GM19238 (cell line): ENCODE measurements around the gene IRF5.

ENCODE experiments used
- DNase-seq: peaks from one replicate; pipeline ENCODE4 v3.0.0; 2011; ENCODE audit warnings: low spot score; ENCODE audit not compliant: insufficient read length

IRF5 gene, protein sequence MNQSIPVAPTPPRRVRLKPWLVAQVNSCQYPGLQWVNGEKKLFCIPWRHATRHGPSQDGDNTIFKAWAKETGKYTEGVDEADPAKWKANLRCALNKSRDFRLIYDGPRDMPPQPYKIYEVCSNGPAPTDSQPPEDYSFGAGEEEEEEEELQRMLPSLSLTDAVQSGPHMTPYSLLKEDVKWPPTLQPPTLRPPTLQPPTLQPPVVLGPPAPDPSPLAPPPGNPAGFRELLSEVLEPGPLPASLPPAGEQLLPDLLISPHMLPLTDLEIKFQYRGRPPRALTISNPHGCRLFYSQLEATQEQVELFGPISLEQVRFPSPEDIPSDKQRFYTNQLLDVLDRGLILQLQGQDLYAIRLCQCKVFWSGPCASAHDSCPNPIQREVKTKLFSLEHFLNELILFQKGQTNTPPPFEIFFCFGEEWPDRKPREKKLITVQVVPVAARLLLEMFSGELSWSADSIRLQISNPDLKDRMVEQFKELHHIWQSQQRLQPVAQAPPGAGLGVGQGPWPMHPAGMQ

GRCh38 chr7:128937647-128938543, at the start of gene IRF5:
Gene IRF5, plus strand, starts transcription at chr7:128937927. Its CDS starts 4,155 bp downstream, at chr7:128942082.
- DNase-seq: no peak

DNA sequence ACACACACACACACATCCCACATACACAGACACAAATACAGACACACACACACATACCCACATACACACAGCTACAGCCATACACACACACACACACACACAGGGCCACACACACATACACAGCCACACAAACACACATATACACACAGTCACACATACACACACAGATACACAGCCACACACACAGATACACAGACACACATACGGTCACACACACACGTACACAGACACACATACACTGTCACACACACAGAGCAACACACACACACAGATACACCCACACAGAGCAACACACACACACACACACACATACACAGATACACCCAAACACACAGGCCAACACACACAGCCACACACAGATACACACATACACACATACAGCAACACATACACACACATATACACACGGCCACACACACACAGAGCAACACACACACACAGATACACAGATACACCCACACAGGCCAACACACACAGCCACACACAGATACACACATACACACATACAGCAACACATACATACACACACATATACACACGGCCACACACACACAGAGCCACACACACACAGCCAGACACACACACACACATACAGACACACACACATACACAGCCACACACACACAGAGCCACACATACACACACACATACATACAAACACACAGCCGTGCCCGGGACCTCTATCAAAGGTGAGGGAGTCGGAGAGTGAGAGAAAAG, 49.5 kb upstream of the IRF5 start:
- DNase-seq: no peak

DNA sequence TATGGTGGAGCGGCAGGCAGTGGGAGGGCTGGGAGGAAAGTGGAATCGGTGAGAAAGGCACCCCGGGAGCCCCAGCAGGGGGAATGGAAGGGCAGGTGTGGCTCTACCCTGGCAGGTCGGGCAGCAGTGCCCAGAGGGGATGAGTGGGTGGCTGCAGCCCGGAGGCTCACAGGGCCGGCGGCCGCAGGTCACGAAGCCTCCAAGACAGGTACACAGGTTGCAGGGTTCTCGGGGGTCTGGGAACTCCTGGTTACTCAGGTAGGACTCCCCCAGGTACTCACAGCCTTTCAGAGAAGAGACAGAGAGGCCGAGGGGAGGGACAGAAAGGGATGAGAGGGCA, 49.0 kb upstream of the IRF5 start:
- no peak for DNase-seq

DNA sequence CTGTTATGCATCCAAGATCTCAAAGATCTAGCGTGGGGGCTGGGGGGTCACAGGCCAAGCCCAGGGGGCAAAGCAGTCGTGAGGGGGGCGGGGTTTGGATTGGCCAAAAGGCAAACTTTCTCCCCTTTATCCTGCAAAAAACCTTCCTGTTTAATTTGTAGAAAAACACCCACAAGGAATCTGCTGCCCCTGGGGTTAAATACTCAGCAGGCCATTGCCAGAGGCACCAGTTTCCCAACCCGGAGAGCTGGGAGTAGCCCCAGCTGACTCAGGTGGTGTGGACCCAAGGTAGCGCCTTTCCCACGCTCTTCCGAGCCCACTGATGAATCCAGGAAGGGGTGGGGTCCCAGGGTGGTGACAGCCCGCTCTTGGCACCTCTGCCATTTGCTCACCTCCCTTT, 48.6 kb upstream of the IRF5 start:
- DNase-seq: no peak

- DNase-seq: no peak
Observed at GRCh38 chr7:128890306-128891109, 47.2 kb upstream of the IRF5 start.

GRCh38 chr7:128891110-128891941, 46.4 kb upstream of the IRF5 start:
- DNase-seq: no peak

DNA sequence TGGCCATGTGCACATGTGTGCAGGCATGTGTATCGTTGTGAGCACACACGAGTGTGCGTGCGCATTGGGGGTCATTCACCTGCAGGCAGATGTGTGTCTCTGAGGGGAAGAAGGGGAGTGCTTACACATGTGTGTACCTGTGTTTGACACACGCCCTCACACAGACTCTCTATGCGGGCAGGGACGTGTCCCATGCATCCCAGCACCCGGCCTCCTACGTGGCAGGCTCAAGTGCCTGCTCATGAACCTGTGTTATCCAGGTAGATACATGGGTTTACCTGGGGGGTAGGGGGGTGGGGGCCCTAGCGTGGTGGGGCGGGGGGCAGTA, 45.8 kb upstream of the IRF5 start:
- DNase-seq: no peak

- DNase-seq: no peak
Observed at GRCh38 chr7:128892521-128893250, 45.0 kb upstream of the IRF5 start.

GRCh38 chr7:128893251-128894100, 44.3 kb upstream of the IRF5 start:
- DNase-seq: no peak

- no peak for DNase-seq
Observed at GRCh38 chr7:128894101-128894440, 43.7 kb upstream of the IRF5 start.

GRCh38 chr7:128895320-128895719, 42.4 kb upstream of the IRF5 start:
- DNase-seq: no peak

- DNase-seq: no peak
Observed at GRCh38 chr7:128899392-128899791, 38.3 kb upstream of the IRF5 start.

DNA sequence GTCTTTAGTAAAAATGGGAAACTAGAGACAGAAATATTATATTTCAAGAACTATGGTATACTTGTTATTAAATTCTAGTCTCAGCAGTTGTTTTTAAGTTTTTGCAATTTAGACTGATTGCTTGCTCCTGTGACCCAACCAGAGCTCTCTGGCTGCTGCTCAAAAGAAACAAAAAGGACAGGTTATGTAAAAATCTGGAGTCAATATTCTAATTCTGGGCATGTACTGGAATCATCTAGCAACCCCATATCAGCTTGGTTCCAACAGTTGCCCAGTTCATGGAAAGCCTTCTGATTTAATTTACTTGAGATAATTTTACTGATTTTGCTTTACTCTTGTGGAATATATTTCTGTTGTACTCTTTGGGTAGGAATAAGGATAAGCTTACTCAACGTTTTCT, 37.5 kb upstream of the IRF5 start:
- DNase-seq: no peak

- peak; percentile 1 for DNase-seq
Observed at GRCh38 chr7:128902761-128903585, 34.8 kb upstream of the IRF5 start.

- no peak for DNase-seq
Observed at GRCh38 chr7:128903621-128904361, 33.9 kb upstream of the IRF5 start.

DNA sequence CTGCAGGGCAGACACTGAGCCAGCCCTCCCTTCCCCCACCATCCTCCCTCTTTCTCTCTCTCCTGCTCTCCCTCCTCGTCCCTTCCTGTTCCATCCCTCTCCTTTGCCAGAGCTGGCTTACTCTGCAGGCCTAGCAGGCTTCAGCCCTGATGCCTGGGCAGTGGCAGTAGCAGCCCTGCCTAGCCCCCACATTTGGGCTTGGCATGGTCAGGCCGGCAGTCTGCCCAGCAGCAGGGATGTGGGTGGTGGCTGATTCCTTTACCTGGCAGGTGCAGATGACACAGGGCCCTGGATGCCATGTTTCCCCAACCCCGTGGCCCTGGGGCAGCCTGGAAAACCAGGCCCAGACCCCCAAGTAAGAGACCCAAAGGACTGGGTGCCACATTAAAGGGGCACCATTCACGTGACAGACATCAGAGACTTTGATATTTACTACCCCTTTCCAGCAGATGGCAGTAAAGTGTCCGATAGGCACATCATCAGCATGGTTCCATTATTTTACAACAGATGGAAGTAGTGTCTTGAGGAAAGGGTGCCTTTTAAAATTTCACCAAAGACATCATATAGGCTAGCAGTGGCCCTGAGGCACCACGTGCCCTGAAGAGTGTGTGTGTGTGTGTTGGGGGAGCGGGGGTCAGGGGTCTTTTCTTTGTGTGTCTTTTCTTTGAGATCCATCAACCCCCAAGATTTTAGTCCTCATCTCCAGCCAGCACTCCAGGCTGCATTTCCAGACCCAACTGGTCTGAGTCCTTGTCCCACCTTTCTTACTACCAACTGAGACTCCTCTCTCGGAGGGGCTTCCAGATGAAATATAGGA, 33.1 kb upstream of the IRF5 start:
- peak; percentile 70 for DNase-seq
